Measurements from ENCODE around the gene RAB10.

GRCh38 chr2:26184121-26184520 lies 150.2 kb downstream of the RAB10 start:
- TF ChIP-seq CTCF (IDR thresholded peaks at IDR 0.05; ENCODE audit: poor library complexity) (no peak), EZH2 (IDR thresholded peaks at IDR 0.05; ENCODE audit: borderline replicate concordance) (no peak)

All from hepatocyte (in vitro differentiated cells).